Amniotic epithelial cell (primary cell): ENCODE data around the gene EEF1AKMT4.

Experiments
- DNase-seq: peaks from one replicate; pipeline ENCODE4 v3.0.0-alpha.2; 2010; ENCODE audit warnings: low read depth

EEF1AKMT4 gene

GRCh38 chr3:184299488-184300377, 50.3 kb downstream of the EEF1AKMT4 start:
- DNase-seq = peak; percentile 63

- peak; percentile 42 for DNase-seq
Measured at GRCh38 chr3:184300378-184300720, 50.9 kb downstream of the EEF1AKMT4 start.

- peak; percentile 26 for DNase-seq
Measured at GRCh38 chr3:184305577-184305976, 56.1 kb downstream of the EEF1AKMT4 start.

- no peak for DNase-seq
Measured at GRCh38 chr3:184306341-184306972, 57.0 kb downstream of the EEF1AKMT4 start.

GRCh38 chr3:184307915-184308314, 58.4 kb downstream of the EEF1AKMT4 start:
- DNase-seq = no peak
